Measurements from ENCODE around the gene NBEAL2.

DNA sequence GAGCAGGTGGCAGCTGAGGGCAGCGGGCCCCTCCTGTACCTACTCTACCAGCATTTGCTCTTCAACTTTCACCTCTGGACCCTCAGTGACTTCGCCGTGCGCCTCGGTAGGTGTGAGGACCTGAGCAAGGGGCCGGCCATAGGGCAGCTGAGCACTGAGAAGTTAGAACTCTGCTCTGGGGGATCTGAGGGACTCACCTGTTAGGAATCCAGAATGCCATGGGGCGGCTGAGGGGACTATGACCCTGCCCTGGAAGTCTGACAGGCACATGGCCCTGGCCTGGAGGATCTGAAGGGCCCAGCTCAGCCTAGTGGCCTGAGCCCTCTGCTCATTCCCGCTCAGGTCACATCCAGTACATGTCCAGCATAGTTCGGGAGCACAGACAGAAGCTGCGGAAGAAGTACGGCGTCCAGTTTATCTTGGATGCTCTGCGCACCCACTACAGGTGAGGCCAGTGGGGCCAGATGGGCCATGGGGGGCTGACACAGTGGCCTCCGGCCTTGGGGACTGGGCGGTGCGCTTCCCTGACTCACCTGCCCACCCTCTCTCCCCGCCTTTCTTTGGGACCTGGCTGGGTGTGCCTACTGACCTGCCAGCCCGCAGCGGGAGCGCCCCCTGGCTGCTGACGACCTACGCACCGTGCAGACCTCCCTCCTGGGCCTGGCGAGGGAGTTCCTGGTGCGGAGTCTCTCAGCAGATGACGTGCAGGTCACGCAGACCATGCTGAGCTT is 18.8 kb downstream of the NBEAL2 start:
- TF ChIP-seq CEBPB (IDR thresholded peaks at IDR 0.05; ENCODE audit: low read depth, low read length) (no peak), NFE2L2 (IDR thresholded peaks at IDR 0.05; ENCODE audit: low read depth, low read length) (no peak), RCOR1 (IDR thresholded peaks at IDR 0.05; ENCODE audit: insufficient replicate concordance, low read length) (no peak), USF2 (IDR thresholded peaks at IDR 0.05; ENCODE audit: low read depth, low read length) (no peak), MAZ (IDR thresholded peaks at IDR 0.05; ENCODE audit: borderline replicate concordance, low read depth, low read length) (no peak), POLR2A (IDR thresholded peaks at IDR 0.05; ENCODE audit: low read depth, low read length) (no peak), MXI1 (IDR thresholded peaks at IDR 0.05; ENCODE audit: borderline replicate concordance, low read depth, low read length) (no peak), CHD1 (IDR thresholded peaks at IDR 0.05; ENCODE audit: low read depth, low read length) (no peak), MAFK (IDR thresholded peaks at IDR 0.05; ENCODE audit: low read depth, low read length) (no peak), RAD21 (IDR thresholded peaks at IDR 0.05; ENCODE audit: low read length) (peak; percentile 70), RFX5 (IDR thresholded peaks at IDR 0.05; ENCODE audit: low read depth, low read length) (no peak), SMC3 (IDR thresholded peaks at IDR 0.05; ENCODE audit: low read depth, low read length) (peak; percentile 65)
- TF ChIP-seq, protein P1, sequence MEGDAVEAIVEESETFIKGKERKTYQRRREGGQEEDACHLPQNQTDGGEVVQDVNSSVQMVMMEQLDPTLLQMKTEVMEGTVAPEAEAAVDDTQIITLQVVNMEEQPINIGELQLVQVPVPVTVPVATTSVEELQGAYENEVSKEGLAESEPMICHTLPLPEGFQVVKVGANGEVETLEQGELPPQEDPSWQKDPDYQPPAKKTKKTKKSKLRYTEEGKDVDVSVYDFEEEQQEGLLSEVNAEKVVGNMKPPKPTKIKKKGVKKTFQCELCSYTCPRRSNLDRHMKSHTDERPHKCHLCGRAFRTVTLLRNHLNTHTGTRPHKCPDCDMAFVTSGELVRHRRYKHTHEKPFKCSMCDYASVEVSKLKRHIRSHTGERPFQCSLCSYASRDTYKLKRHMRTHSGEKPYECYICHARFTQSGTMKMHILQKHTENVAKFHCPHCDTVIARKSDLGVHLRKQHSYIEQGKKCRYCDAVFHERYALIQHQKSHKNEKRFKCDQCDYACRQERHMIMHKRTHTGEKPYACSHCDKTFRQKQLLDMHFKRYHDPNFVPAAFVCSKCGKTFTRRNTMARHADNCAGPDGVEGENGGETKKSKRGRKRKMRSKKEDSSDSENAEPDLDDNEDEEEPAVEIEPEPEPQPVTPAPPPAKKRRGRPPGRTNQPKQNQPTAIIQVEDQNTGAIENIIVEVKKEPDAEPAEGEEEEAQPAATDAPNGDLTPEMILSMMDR (conservative IDR thresholded peaks at IDR 0.05; ENCODE audit: low read depth, low read length), result peak; percentile 63
- TF ChIP-seq, protein P2, sequence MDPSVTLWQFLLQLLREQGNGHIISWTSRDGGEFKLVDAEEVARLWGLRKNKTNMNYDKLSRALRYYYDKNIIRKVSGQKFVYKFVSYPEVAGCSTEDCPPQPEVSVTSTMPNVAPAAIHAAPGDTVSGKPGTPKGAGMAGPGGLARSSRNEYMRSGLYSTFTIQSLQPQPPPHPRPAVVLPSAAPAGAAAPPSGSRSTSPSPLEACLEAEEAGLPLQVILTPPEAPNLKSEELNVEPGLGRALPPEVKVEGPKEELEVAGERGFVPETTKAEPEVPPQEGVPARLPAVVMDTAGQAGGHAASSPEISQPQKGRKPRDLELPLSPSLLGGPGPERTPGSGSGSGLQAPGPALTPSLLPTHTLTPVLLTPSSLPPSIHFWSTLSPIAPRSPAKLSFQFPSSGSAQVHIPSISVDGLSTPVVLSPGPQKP (IDR thresholded peaks at IDR 0.05; ENCODE audit: borderline replicate concordance, low read depth, low read length), result no peak
